GM18502 (cell line): ENCODE results near the gene SPNS3.

Experiments used
- ATAC-seq: cut with Tn5 transposase; IDR thresholded peaks from one replicate; pipeline ENCODE4 v1.9.1; 2021; ENCODE audit warnings: mild to moderate bottlenecking; ENCODE audit not compliant: unreplicated experiment, poor library complexity

Gene SPNS3

DNA sequence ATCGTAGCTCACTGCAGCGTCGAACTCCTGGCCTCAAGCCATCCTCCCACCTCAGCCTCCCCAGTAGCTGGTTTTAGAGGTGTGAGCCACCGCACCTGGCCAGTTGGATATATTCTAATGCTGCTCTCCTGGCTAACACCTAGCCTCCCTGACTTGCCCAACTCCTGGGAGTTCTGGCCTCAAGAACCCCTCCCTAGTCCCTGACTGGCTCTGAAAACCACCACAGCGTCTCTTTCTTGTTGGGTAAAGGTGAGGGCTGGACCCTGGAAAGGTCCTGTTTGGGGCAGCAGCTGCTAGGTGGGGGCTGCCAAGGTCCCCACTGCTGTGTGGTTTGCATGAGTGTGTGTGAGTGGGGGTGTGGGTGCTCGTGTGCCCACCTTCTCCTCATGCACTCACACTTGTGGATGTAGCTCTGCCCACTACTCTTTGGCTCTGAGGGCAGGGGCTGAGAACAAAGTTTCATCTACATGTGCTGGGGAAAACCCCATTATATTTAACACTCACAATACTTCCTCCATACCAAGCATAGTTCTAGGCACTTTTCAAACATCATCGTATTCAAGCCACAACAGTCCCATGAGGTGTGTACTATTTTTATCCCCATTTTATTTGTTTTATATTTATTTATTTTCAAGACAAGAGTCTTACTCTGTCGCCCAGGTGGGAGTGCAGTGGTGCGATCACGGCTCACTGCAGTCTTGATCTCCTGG lies 7.1 kb upstream of the SPNS3 start:
- ATAC-seq = no peak

- no peak for ATAC-seq
These were observed 6.2 kb upstream of the SPNS3 start for GRCh38 chr17:4427505-4427904.

GRCh38 chr17:4436381-4436780 lies 2.6 kb downstream of the SPNS3 start:
- no peak for ATAC-seq

GRCh38 chr17:4436846-4437245 lies 3.1 kb downstream of the SPNS3 start:
- ATAC-seq = no peak

DNA sequence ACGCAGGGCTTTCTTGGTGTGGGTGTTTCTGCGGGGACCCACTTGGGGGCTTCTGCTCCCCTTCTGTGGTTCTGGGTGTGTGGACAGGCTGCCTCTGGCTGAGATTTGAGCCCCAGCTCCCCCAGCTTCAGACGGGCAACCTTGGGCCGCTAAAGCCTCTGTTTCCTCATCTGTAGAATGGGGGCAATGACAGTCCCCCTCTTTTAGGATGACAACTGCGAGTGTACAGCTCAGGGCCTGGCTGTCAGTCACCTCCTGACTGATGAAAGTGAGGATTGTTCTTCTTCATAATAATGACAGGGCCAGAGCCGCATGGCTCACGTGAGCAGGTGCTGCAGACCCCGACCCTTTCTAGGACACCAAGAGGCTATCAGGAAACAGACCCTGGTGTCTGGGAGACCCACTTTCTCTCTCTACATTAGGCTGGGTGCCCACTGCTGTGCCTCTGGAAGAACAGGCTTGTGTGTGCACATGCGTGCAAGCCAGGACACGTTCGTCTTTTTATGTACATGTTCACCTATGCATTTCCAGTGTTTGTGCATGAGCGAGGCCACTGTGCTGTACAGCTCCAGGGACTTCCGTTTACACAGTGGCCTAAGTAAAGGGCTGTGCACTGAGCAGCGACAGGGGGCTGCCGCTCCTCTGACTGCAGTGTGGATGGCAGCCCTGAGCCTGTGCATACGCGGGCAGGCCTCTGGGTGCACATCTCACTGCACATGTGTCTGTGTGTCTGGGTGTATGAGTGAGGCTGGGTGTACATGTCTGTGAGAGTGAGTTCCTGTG lies 4.6 kb downstream of the SPNS3 start:
- ATAC-seq = no peak

- ATAC-seq = no peak
These were observed 6.3 kb downstream of the SPNS3 start for GRCh38 chr17:4440021-4440420.

DNA sequence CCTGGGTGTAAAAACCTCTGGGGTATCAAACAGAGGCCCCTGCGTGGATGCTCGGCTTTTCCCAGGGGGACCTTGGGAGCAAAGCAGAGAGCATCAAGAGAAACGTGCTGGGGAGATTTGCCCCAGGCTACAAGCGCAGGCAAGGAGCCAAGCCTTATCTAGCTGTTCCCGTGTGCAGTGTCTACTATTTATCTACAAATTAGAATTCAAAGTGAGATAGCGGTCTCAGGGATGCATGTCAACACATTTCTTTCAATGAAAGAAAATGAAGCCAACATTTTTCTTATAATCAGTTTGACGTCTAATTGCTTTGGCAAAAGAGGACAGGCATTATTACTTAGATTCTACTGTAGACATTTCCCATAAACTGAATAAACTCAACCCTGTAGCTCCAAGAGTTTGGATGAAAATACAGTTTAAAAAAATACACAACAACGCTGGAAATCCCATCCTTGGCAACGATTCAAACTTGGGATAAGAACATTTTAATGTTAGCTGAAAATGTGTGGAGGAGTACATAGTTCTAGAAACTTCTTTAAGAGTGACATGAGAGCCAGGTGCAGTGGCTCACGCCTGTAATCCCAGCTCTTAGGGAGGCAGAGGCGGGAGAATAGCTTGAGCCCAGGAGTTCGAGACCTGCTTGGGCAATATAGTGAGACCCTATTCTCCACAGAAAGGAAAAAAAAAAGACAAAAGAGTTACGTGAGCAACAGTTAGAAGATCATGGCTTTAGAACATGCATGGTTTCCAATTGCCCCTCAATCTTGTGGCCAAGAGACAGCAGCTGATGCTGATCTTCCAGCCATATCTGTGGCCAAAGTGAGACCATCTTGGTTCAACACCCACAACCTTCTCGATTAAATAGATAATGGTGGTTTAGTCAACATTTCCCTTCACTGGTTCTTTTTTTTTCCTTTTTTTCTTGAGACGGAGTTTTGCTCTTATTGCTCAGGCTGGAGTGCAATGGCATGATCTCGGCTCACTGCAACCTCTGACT lies 7.2 kb downstream of the SPNS3 start:
- ATAC-seq = no peak

- ATAC-seq = no peak
These were observed 8.8 kb downstream of the SPNS3 start for GRCh38 chr17:4442582-4442981.

GRCh38 chr17:4443476-4443875 lies 9.7 kb downstream of the SPNS3 start:
- ATAC-seq = no peak

DNA sequence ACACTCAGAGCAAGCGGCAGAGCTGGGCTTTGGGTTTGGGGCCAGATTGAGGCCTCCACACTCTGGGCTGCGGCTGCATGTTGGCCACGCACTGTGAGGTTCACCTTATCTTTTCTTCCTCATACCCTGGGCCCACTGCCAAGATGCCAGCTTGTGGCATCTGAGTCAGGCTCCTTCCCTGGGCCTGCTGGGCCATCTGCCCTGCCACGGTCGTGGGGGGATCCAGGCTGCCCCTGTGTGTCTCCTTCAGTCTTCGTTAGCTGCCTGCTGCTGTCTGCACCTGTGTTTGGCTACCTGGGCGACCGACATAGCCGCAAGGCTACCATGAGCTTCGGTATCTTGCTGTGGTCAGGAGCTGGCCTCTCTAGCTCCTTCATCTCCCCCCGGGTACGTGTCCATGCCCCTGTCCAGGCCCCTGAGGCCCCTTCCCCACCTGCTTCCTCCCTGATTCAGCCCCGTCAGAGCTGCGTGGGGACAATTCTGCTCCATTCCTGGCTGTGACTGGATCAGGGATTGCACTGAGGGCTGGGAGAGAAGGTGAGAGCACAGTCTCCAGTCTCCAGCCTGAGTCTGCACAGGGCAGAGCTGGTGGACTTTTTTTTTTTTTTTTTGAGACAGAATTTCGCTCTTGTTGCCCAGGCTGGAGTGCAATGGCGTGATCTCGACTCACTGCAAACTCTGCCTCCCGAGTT lies 11.2 kb downstream of the SPNS3 start:
- no peak for ATAC-seq

- ATAC-seq = no peak
These were observed 12.0 kb downstream of the SPNS3 start for GRCh38 chr17:4445731-4446130.

DNA sequence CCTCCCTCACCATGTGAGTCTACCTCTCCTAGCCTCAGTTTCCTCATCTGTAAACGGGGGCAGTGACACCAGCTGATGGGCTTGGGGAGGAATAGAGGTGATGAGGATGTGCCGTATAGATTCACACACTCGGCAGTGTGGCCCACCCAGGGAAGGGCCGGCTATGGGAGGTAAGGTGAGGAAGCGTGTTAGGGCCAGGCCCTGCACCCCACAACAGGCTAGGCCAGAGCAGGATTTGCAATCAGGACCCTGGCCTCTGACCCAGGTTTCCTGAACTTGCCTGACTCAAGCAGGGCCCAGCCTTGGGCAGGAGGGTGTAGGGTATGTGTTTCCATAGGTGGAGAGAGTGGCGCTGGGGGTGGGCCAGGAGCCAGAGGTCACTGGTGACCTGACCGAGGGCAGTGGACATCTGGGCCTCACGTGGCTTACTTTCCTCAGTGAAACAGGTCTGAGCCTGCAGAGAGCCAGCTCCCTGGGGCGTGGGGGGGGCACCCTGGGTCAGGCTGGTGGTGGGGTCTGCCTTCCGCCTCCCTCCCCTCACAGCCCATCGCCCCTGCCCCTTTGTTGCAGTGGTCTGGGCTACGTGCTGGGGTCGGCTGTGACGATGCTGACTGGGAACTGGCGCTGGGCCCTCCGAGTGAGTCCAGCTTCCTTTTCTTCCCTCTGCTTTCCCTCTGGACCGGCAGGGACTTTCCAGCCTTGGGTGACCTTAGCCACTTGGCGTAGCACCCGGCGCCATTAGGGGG lies 12.8 kb downstream of the SPNS3 start:
- ATAC-seq = no peak

- ATAC-seq = no peak
These were observed 14.6 kb downstream of the SPNS3 start for GRCh38 chr17:4448197-4448980.

DNA sequence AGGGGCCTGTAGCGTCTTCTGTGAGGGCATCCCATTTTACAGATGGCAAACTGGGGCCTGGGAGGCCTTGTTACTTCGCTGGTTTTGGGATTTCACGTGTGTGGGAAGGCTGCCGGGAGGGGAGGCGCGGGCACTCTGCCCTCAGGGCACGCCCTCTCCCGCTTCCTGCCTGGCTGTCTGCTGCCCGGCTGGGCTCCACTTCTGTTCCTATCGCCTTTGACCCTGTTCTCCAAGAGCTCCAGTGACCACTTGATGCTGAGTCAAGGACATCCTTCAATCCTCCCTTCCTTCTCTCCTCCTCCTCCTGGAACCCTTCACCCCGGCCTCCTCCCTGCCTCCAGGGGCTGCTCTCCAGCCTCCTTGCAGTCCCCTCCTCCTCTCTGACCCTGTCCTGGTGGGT lies 16.0 kb downstream of the SPNS3 start:
- ATAC-seq = no peak

GRCh38 chr17:4450710-4451316 lies 17.1 kb downstream of the SPNS3 start:
- no peak for ATAC-seq

DNA sequence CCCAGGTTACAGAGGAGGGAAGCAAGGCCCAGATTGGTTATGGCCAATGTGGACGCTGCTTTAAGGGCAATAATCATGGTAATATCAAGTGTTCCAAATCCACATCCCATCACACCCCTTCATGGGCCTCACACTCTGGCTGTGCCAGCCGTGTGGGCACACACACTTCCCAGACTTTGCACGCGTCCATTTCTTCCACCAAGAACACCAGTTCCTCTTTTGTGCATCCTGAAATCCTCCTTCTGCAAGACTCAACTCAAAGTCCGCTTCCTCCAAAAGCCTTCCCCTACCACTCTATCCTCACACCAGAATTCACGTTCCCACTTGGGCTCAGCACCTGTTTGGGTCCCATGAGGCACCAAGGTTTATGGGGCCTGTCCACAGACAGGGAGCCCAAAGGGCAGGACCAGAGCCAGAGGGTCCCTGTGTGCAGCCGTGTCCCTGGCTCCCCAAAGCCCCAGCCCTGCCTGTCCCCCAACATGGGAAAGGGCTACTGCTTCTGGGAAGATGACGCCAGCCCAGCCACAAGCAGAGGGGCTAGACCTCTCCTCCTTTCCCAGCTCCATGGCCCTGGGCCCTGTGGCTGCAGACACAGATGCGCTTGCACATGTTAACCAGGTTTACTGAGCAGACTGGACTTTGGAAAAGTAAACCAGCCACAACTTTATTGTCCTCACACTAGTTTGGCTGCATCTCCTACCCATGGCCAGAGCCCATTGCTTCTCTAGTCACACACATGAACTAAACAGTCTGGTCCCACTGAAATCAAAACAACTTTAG lies 20.3 kb downstream of the SPNS3 start:
- ATAC-seq = no peak

DNA sequence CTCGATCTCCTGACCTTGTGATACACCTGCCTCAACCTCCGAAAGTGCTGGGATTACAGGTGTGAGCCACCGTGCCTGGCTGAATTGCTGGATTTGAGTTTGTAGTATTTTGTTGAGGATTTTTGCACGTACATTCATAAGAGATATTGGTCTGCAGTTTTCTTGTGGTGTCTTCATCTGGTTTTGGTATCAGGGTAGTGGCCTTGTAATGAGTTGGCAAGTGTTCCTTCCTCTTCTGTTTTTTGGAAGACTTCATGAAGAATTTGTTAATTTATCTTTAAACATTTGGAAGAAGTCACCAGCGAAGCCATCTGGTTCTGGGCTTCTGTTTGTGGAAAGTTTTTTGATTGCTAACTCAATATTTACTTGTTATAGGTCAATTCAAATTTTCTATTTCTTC lies 26.9 kb downstream of the SPNS3 start:
- no peak for ATAC-seq
